Type B pancreatic cell (in vitro differentiated cells): Measurements from ENCODE around the gene ZFP36L2. TPM values are rescaled to one million over a fixed set of nuclear protein-coding genes. Genes with fewer than 3 reads are reported as not detected.

Experiments used
- DNase-seq: peaks from one replicate; pipeline ENCODE4 v3.0.0; 2021; ENCODE audit warnings: mixed read lengths; ENCODE audit not compliant: unreplicated experiment; ENCODE audit errors: extremely low spot score
- H3K27ac Mint-ChIP-seq: 2 replicates; pipeline ENCODE4 v1.8.0; 2021; ENCODE audit warnings: mild to moderate bottlenecking, mixed read lengths
- H3K27me3 Mint-ChIP-seq: 2 replicates; pipeline ENCODE4 v1.8.0; 2021; ENCODE audit warnings: mixed read lengths
- H3K36me3 Mint-ChIP-seq: 2 replicates; pipeline ENCODE4 v1.8.0; 2021; ENCODE audit warnings: mixed read lengths
- H3K4me1 Mint-ChIP-seq: one replicate; pipeline ENCODE4 v1.8.0; 2021; ENCODE audit warnings: mixed read lengths; ENCODE audit not compliant: unreplicated experiment
- H3K4me3 Mint-ChIP-seq: 2 replicates; pipeline ENCODE4 v1.8.0; 2021; ENCODE audit warnings: mild to moderate bottlenecking, mixed read lengths
- H3K9me3 Mint-ChIP-seq: 2 replicates; pipeline ENCODE4 v1.8.0; 2021; ENCODE audit warnings: mixed read lengths
- total RNA-seq: library from RNA; stranded (reverse); gene quantifications from 2 replicates; pipeline ENCODE4 v1.2.1, GENCODE V29; 2021; ENCODE audit warnings: low replicate concordance
- TF ChIP-seq, protein P1 (sequence below): fragments of 200-600 bp; sonication (generic); conservative IDR thresholded peaks from 2 replicates; pipeline ENCODE4 v1.5.0; 2021; ENCODE audit warnings: antibody characterized with exemption, mild to moderate bottlenecking

The ZFP36L2 gene
- total RNA-seq, 1 donor from 2014 or later = 198 TPM

- Mint-ChIP-seq H3K27ac (no peak overlapping the region), H3K36me3 (peaks cover 22% of the 10 kb centered on the region), H3K4me1 (peaks cover 66% of the 10 kb centered on the region), H3K9me3 (no peaks in the 10 kb centered on the region), H3K27me3 (no peaks in the 10 kb centered on the region), H3K4me3 (no peak overlapping the region)
- DNase-seq = no peak
- TF ChIP-seq, protein P1, sequence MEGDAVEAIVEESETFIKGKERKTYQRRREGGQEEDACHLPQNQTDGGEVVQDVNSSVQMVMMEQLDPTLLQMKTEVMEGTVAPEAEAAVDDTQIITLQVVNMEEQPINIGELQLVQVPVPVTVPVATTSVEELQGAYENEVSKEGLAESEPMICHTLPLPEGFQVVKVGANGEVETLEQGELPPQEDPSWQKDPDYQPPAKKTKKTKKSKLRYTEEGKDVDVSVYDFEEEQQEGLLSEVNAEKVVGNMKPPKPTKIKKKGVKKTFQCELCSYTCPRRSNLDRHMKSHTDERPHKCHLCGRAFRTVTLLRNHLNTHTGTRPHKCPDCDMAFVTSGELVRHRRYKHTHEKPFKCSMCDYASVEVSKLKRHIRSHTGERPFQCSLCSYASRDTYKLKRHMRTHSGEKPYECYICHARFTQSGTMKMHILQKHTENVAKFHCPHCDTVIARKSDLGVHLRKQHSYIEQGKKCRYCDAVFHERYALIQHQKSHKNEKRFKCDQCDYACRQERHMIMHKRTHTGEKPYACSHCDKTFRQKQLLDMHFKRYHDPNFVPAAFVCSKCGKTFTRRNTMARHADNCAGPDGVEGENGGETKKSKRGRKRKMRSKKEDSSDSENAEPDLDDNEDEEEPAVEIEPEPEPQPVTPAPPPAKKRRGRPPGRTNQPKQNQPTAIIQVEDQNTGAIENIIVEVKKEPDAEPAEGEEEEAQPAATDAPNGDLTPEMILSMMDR = no peak
Measured at GRCh38 chr2:43266711-43267111, 40.3 kb upstream of the ZFP36L2 start.

GRCh38 chr2:43265421-43265820, 39.0 kb upstream of the ZFP36L2 start:
- Mint-ChIP-seq H3K27ac (peak overlapping the region; percentile 13), H3K4me1 (peaks cover 64% of the 10 kb centered on the region), H3K4me3 (peak overlapping the region; percentile 33), H3K9me3 (no peaks in the 10 kb centered on the region), H3K36me3 (peaks cover 17% of the 10 kb centered on the region), H3K27me3 (no peaks in the 10 kb centered on the region)
- TF ChIP-seq, protein P1 = no peak
- no peak for DNase-seq

GRCh38 chr2:43265001-43265400, 38.6 kb upstream of the ZFP36L2 start:
- no peak overlapping the region for H3K27ac Mint-ChIP-seq
- TF ChIP-seq, protein P1 = no peak
- H3K9me3 Mint-ChIP-seq = no peaks in the 10 kb centered on the region
- peak overlapping the region; percentile 33 for H3K4me3 Mint-ChIP-seq
- DNase-seq = no peak
- H3K27me3 Mint-ChIP-seq = no peaks in the 10 kb centered on the region
- peaks cover 60% of the 10 kb centered on the region for H3K4me1 Mint-ChIP-seq
- H3K36me3 Mint-ChIP-seq = peaks cover 15% of the 10 kb centered on the region

DNA sequence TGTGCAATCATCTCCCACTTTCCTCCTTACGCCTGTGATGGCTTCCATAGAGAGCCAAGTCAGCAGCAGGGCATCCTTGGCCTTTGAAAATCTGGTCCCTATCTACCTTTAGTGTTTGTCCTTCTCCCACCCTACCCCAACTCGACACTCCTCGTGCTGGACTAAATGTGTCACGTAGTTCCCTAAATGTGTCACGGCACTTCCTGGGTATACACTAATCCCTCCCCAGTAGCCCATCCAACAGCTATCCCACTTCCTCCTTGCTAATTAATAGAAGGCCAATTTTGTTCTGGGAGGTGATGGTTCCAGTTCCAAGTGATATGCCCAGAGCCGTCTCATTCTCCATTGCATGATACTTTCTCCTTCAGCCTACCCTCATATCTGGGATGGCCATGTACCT, 36.5 kb upstream of the ZFP36L2 start:
- no peak overlapping the region for H3K27ac Mint-ChIP-seq
- no peaks in the 10 kb centered on the region for H3K9me3 Mint-ChIP-seq
- DNase-seq = no peak
- TF ChIP-seq, protein P1 = no peak
- no peak overlapping the region for H3K4me3 Mint-ChIP-seq
- H3K27me3 Mint-ChIP-seq = no peaks in the 10 kb centered on the region
- peaks cover 42% of the 10 kb centered on the region for H3K4me1 Mint-ChIP-seq
- H3K36me3 Mint-ChIP-seq = peaks cover 15% of the 10 kb centered on the region

DNA sequence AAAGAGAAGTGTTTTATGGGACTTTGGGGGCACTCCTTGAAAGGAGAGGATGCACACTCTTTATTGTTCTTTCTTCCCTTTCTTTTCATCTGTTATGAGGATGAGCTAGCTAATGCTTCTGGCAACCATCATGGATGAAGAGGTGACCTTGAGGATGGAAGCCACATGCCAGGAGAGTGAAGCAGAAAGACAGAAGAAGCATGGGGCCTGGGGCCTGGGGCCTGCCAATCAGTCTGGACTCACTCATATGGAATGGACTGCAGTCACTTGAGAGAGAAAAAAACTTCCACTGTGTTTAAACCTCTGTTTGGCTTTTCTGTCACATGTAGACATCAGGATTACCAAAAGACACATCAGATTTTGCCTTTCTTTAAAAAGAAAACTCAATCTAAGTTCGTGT, 35.8 kb upstream of the ZFP36L2 start:
- Mint-ChIP-seq H3K36me3 (peaks cover 15% of the 10 kb centered on the region), H3K9me3 (no peaks in the 10 kb centered on the region), H3K27ac (peak overlapping the region; percentile 35), H3K4me1 (peaks cover 39% of the 10 kb centered on the region), H3K4me3 (no peak overlapping the region), H3K27me3 (no peaks in the 10 kb centered on the region)
- TF ChIP-seq, protein P1 = no peak
- DNase-seq = no peak

DNA sequence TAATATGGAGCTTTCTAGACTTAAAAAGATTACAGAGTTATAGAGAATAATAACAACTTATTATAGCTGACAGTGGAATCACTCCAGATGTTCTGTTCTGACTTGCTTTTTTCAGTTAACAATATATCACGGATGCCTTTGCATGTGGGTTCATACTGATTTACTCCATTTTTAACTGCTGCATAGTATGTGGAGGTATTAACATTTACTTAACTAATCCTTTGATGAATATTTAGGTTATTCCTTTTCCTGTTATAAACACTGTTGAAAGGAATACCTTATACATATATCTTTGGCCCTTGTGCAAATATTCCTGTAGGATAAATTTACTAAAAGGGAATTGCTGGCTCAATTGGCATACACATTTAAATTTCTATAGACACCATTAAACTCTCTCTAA, 33.1 kb upstream of the ZFP36L2 start:
- peaks cover 14% of the 10 kb centered on the region for H3K36me3 Mint-ChIP-seq
- H3K9me3 Mint-ChIP-seq = peaks cover 3% of the 10 kb centered on the region

More for the DNA sequence above, 33.1 kb upstream of the ZFP36L2 start:
- no peaks in the 10 kb centered on the region for H3K27me3 Mint-ChIP-seq
- DNase-seq = no peak
- H3K4me1 Mint-ChIP-seq = peaks cover 32% of the 10 kb centered on the region
- TF ChIP-seq, protein P1 = no peak
- H3K27ac Mint-ChIP-seq = no peak overlapping the region
- no peak overlapping the region for H3K4me3 Mint-ChIP-seq
